HCT116 (cell line): ENCODE measurements around the gene BICD2. TPM values are rescaled to one million over a fixed set of nuclear protein-coding genes. Genes with fewer than 3 reads are reported as not detected.

Experiments
- ATAC-seq: fragments of 200-7000 bp; cut with Tn5 transposase; 2 replicates; pipeline ENCODE4 v1.9.1; 2020; ENCODE audit warnings: mild to moderate bottlenecking, moderate library complexity
- BruUV-seq: library from RNA; stranded (reverse); fragments of 400-500 nt; replicated peaks from 2 replicates; lab custom pipeline; 2021; lab: Mats Ljungman, UMichigan
- CTCF ChIA-PET: fragments of 300-600 bp; sonication (Branson Sonifier 250); formaldehyde crosslinking; loops from one replicate; lab custom pipeline; 2021; ENCODE audit warnings: antibody characterized with exemption; lab: Charles Lee
- POLR2A ChIA-PET: fragments of 300-600, 350-600 bp; sonication (Branson Sonifier 250); formaldehyde crosslinking; loops from one replicate; lab custom pipeline; 2021; ENCODE audit warnings: antibody characterized with exemption; lab: Charles Lee
- RAD21 ChIA-PET, 2 experiments: fragments of 300-600 bp; sonication (Branson Sonifier 250); formaldehyde crosslinking; loops; one replicate each; lab custom pipeline; 2023; ENCODE audit warnings: low total read pairs in 2 of 2; ENCODE audit not compliant: uncharacterized antibody in 2 of 2, unreplicated experiment in 2 of 2, low non-redundant PET in 1 of 2; lab: Charles Lee
- DNase-seq: peaks from one replicate; pipeline ENCODE4 v3.0.0-alpha.2; 2010; ENCODE audit warnings: low read depth, low spot score
- H2AFZ ChIP-seq: fragments of 200-600 bp; shearing (Covaris generic), sonication (generic); 2 replicates; pipeline ENCODE4 v1.6.1; 2017; ENCODE audit warnings: low read depth, mixed run types, mixed read lengths, antibody characterized with exemption, low read length; ENCODE audit not compliant: poor library complexity, severe bottlenecking
- H3K27ac ChIP-seq: 2 replicates; pipeline ENCODE4 v1.5.1; 2012; ENCODE audit warnings: low read depth, low read length
- H3K27me3 ChIP-seq: fragments of 200-600 bp; sonication (generic); 2 replicates; pipeline ENCODE4 v1.6.1; 2016; ENCODE audit warnings: mixed run types, low read length, mixed read lengths; ENCODE audit not compliant: insufficient read depth
- H3K36me3 ChIP-seq, 2 experiments: fragments of 200-500 bp in 1 of 2; fragments of 200-600 bp in 1 of 2; sonication (Bioruptor generic) in 1 of 2; sonication (generic) in 1 of 2; 2 replicates each; pipeline versions ENCODE4 v1.5.1 to v1.6.1; 2014 to 2016; ENCODE audit warnings: low read length in 2 of 2, inconsistent platforms in 1 of 2, mixed read lengths in 1 of 2, mixed run types in 1 of 2; ENCODE audit not compliant: insufficient read depth in 2 of 2, control insufficient read depth in 1 of 2
- H3K4me1 ChIP-seq, 2 experiments: fragments of 200-600 bp in 1 of 2; sonication (generic) in 1 of 2; 2 replicates each; pipeline versions ENCODE4 v1.5.1 to v1.6.1; 2012 to 2017; ENCODE audit warnings: low read length in 2 of 2, inconsistent platforms in 1 of 2, mild to moderate bottlenecking in 1 of 2, mixed read lengths in 1 of 2, mixed run types in 1 of 2, moderate library complexity in 1 of 2; ENCODE audit not compliant: insufficient read depth in 2 of 2, control insufficient read depth in 1 of 2
- H3K4me2 ChIP-seq: fragments of 200-600 bp; sonication (generic); 2 replicates; pipeline ENCODE4 v1.6.1; 2017; ENCODE audit warnings: mixed run types, low read length, mixed read lengths
- H3K4me3 ChIP-seq, 2 experiments: fragments of 200-600 bp in 1 of 2; sonication (generic) in 1 of 2; replicated peaks in 1 of 2; 2 replicates each; pipeline ENCODE4 v1.5.1; 2011 to 2016; ENCODE audit warnings: low read length in 2 of 2, control low read depth in 1 of 2, low read depth in 1 of 2, mild to moderate bottlenecking in 1 of 2, mixed read lengths in 1 of 2, mixed run types in 1 of 2
- H3K79me2 ChIP-seq: fragments of 200-600 bp; sonication (generic); 2 replicates; pipeline ENCODE4 v1.6.1; 2017; ENCODE audit warnings: mild to moderate bottlenecking, mixed run types, low read length, moderate library complexity, mixed read lengths; ENCODE audit not compliant: insufficient read depth
- H3K9ac ChIP-seq: fragments of 200-600 bp; sonication (generic); 2 replicates; pipeline ENCODE4 v1.6.1; 2016; ENCODE audit warnings: low read length, mixed read lengths
- H3K9me2 ChIP-seq: fragments of 200-600 bp; sonication (generic), shearing (Covaris generic); 2 replicates; pipeline ENCODE4 v1.6.1; 2017; ENCODE audit warnings: mixed run types, mild to moderate bottlenecking, moderate library complexity; ENCODE audit not compliant: insufficient read depth
- H3K9me3 ChIP-seq, 2 experiments: fragments of 200-500 bp in 1 of 2; fragments of 200-600 bp in 1 of 2; sonication (Bioruptor generic) in 1 of 2; sonication (generic) in 1 of 2; 2 replicates each; pipeline ENCODE4 v1.6.1; 2014 to 2017; ENCODE audit warnings: low read length in 2 of 2, mixed read lengths in 2 of 2, inconsistent platforms in 1 of 2, low read depth in 1 of 2, mild to moderate bottlenecking in 1 of 2, mixed run types in 1 of 2, moderate library complexity in 1 of 2; ENCODE audit not compliant: control insufficient read depth in 1 of 2, insufficient read depth in 1 of 2
- H4K20me1 ChIP-seq: fragments of 200-600 bp; sonication (generic), shearing (Covaris generic); 2 replicates; pipeline ENCODE4 v1.6.1; 2017; ENCODE audit warnings: mixed run types, mild to moderate bottlenecking, moderate library complexity; ENCODE audit not compliant: insufficient read depth
- ATF3 ChIP-seq: IDR thresholded peaks from 2 replicates; pipeline ENCODE4 v1.6.1; 2012
- CBX3 ChIP-seq: IDR thresholded peaks from 2 replicates; pipeline ENCODE4 v1.6.1; 2012; ENCODE audit warnings: low read depth
- CEBPB ChIP-seq: IDR thresholded peaks from 2 replicates; pipeline ENCODE4 v1.6.1; 2012; ENCODE audit warnings: low read depth
- CTCF ChIP-seq, 3 experiments: fragments of 200-600 bp in 1 of 3; sonication (generic) in 1 of 3; IDR thresholded peaks in 2 of 3; conservative IDR thresholded peaks in 1 of 3; 2 replicates each; pipeline ENCODE4 v1.5.1; 2012 to 2017; ENCODE audit warnings: low read depth in 2 of 3, low read length in 2 of 3, antibody characterized with exemption in 1 of 3, borderline replicate concordance in 1 of 3, control low read depth in 1 of 3, mild to moderate bottlenecking in 1 of 3, mixed read lengths in 1 of 3, mixed run types in 1 of 3, moderate library complexity in 1 of 3; ENCODE audit not compliant: insufficient read depth in 1 of 3
- EGR1 ChIP-seq: IDR thresholded peaks from 2 replicates; pipeline ENCODE4 v1.6.1; 2012; ENCODE audit warnings: low read depth
- ELF1 ChIP-seq: IDR thresholded peaks from 2 replicates; pipeline ENCODE4 v1.6.1; 2012; ENCODE audit warnings: low read depth, borderline replicate concordance
- EZH2 ChIP-seq: fragments of 200-600 bp; sonication (generic); IDR thresholded peaks from 2 replicates; pipeline ENCODE4 v1.6.1; 2017; ENCODE audit warnings: antibody characterized with exemption, mixed run types
- EZH2phosphoT487 ChIP-seq: fragments of 200-600 bp; IDR thresholded peaks from 2 replicates; pipeline ENCODE4 v1.6.1; 2018; ENCODE audit warnings: antibody characterized with exemption, borderline replicate concordance
- FOSL1 ChIP-seq: IDR thresholded peaks from 2 replicates; pipeline ENCODE4 v1.6.1; 2012; ENCODE audit warnings: low read depth
- POLR2A ChIP-seq: IDR thresholded peaks from 2 replicates; pipeline ENCODE4 v1.7.0; 2011; ENCODE audit warnings: borderline replicate concordance; ENCODE audit not compliant: insufficient read depth, insufficient read length; ENCODE audit errors: extremely low read depth
- POLR2AphosphoS5 ChIP-seq: IDR thresholded peaks from 2 replicates; pipeline ENCODE4 v1.6.1; 2011; ENCODE audit warnings: mild to moderate bottlenecking, low read depth, low read length, moderate library complexity
- RAD21 ChIP-seq: IDR thresholded peaks from 2 replicates; pipeline ENCODE4 v1.6.1; 2012; ENCODE audit warnings: low read depth, mild to moderate bottlenecking
- REST ChIP-seq: IDR thresholded peaks from 2 replicates; pipeline ENCODE4 v1.6.1; 2012; ENCODE audit warnings: low read depth
- SIN3A ChIP-seq: IDR thresholded peaks from 2 replicates; pipeline ENCODE4 v1.6.1; 2012; ENCODE audit warnings: low read depth
- SP1 ChIP-seq: IDR thresholded peaks from 2 replicates; pipeline ENCODE4 v1.6.1; 2012; ENCODE audit warnings: low read depth
- SRF ChIP-seq: IDR thresholded peaks from 2 replicates; pipeline ENCODE4 v1.6.1; 2012; ENCODE audit warnings: low read depth
- TCF7L2 ChIP-seq: IDR thresholded peaks from 2 replicates; pipeline ENCODE4 v1.7.0; 2011; ENCODE audit warnings: borderline replicate concordance, inconsistent platforms; ENCODE audit not compliant: insufficient read depth, insufficient read length; ENCODE audit errors: extremely low read depth
- YY1 ChIP-seq: IDR thresholded peaks from 2 replicates; pipeline ENCODE4 v1.6.1; 2011; ENCODE audit warnings: low read length, low read depth, moderate library complexity, mild to moderate bottlenecking; ENCODE audit not compliant: insufficient replicate concordance; ENCODE audit errors: extremely low read depth
- ZFX ChIP-seq: fragments of 450-650 bp; IDR thresholded peaks from 2 replicates; pipeline ENCODE4 v1.6.1; 2017
- ZNF274 ChIP-seq: fragments of 200-500 bp; sonication (Bioruptor generic); IDR thresholded peaks from 2 replicates; pipeline ENCODE4 v1.6.1; 2014; ENCODE audit warnings: mild to moderate bottlenecking, low read depth, low read length, inconsistent platforms
- intact Hi-C: fragments of 100-400 bp; cut with micrococcal nuclease; formaldehyde crosslinking; loops from 2 replicates; pipeline ENCODE4 v1.10.0; 2022
- total RNA-seq: library from RNA; stranded (reverse); gene quantifications from one replicate; pipeline ENCODE4 v1.2.1, GENCODE V29; 2021; ENCODE audit not compliant: unreplicated experiment

The BICD2 gene
- total RNA-seq, 1 experiment from 2014 or later = 23.4 TPM

- H4K20me1 ChIP-seq = no peaks in the 10 kb centered on the region
- H3K4me3 ChIP-seq = no peak overlapping the region
- DNase-seq (no peak), ATAC-seq (no peak)
- intact Hi-C loops = no loop called here
- CTCF ChIA-PET = no interaction called here
- H3K4me1 ChIP-seq = peaks cover 7 to 9% of the 10 kb centered on the region in 2 experiments; a peak in 3 of 4 replicates
- H3K9ac ChIP-seq = no peak overlapping the region
- H3K27me3 ChIP-seq = no peaks in the 10 kb centered on the region
- TF ChIP-seq SP1 (no peak), POLR2A (no peak), SIN3A (no peak), ELF1 (no peak), RAD21 (no peak), TCF7L2 (no peak), ZNF274 (no peak), CTCF (IDR thresholded peaks at IDR 0.05 in 2 of 3, conservative IDR thresholded peaks at IDR 0.05 in 1 of 3; ENCODE audit: borderline replicate concordance in 1 of 3, insufficient read depth in 1 of 3, low read depth in 2 of 3, low read length in 2 of 3) (no peak), FOSL1 (no peak), EZH2 (no peak), EGR1 (no peak), POLR2AphosphoS5 (no peak), EZH2phosphoT487 (no peak), ATF3 (no peak), SRF (no peak), REST (no peak), YY1 (no peak), CEBPB (no peak), ZFX (no peak), CBX3 (no peak)
- no peak overlapping the region for H3K4me2 ChIP-seq
- RAD21 ChIA-PET = no interaction called here
- H3K9me2 ChIP-seq = no peaks in the 10 kb centered on the region
- H3K79me2 ChIP-seq = peaks cover 99% of the 10 kb centered on the region
- H2AFZ ChIP-seq = no peak overlapping the region
- H3K27ac ChIP-seq = no peak overlapping the region
- H3K36me3 ChIP-seq = peaks cover 3 to 10% of the 10 kb centered on the region in 2 experiments; a peak in 1 of 4 replicates
- POLR2A ChIA-PET = no interaction called here
- no TSS peak for BruUV-seq
- H3K9me3 ChIP-seq = no peaks in the 10 kb centered on the region
These were observed 100.1 kb downstream of the BICD2 start for GRCh38 chr9:92664394-92665152.
